Activated CD8-positive, alpha-beta T cell treated with anti-CD3 and anti-CD28 coated beads for 36 hours (primary cell): ENCODE data around the gene TNFRSF14. TPM values are rescaled to one million over a fixed set of nuclear protein-coding genes. Genes with fewer than 3 reads are reported as not detected.

Source experiments
- ATAC-seq: fragments of 200-7000 bp; cut with Tn5 transposase; one replicate; pipeline ENCODE4 v1.10.0; 2021; ENCODE audit warnings: mild to moderate bottlenecking, moderate library complexity
- CTCF ChIA-PET: fragments of 350-600 bp; sonication (Branson Sonifier 250); formaldehyde crosslinking; loops from one replicate; lab custom pipeline; 2021; ENCODE audit warnings: antibody characterized with exemption; lab: Charles Lee
- POLR2A ChIA-PET: fragments of 350-600 bp; sonication (Branson Sonifier 250); formaldehyde crosslinking; loops from one replicate; lab custom pipeline; 2021; ENCODE audit warnings: antibody characterized with exemption; lab: Charles Lee
- DNase-seq: peaks from one replicate; pipeline ENCODE4 v3.0.0-alpha.2; 2020
- H3K27ac Mint-ChIP-seq: one replicate; pipeline ENCODE4 v1.8.0; 2021; ENCODE audit warnings: mild to moderate bottlenecking, mixed read lengths
- H3K27me3 Mint-ChIP-seq: one replicate; pipeline ENCODE4 v1.8.0; 2021; ENCODE audit warnings: mixed read lengths
- H3K36me3 Mint-ChIP-seq: one replicate; pipeline ENCODE4 v1.8.0; 2021; ENCODE audit warnings: low read depth, mixed read lengths
- H3K4me1 Mint-ChIP-seq: one replicate; pipeline ENCODE4 v1.8.0; 2021; ENCODE audit warnings: low read depth, mixed read lengths
- H3K4me3 Mint-ChIP-seq: one replicate; pipeline ENCODE4 v1.8.0; 2021; ENCODE audit warnings: mild to moderate bottlenecking, moderate library complexity, mixed read lengths
- H3K9me3 Mint-ChIP-seq: one replicate; pipeline ENCODE4 v1.8.0; 2021; ENCODE audit warnings: mixed read lengths
- CTCF ChIP-seq: fragments of 200-600 bp; IDR thresholded peaks from one replicate; pipeline ENCODE4 v1.8.0; 2022; ENCODE audit warnings: antibody characterized with exemption, mild to moderate bottlenecking
- intact Hi-C: fragments of 100-400 bp; cut with micrococcal nuclease; formaldehyde crosslinking; loops from one replicate; pipeline ENCODE4 v1.10.0; 2022
- total RNA-seq, 2 experiments: library from RNA; stranded (reverse); gene quantifications; one replicate each; pipeline ENCODE4 v1.2.3, GENCODE V29; 2021

Gene TNFRSF14
- total RNA-seq, 2 experiments from 2014 or later = 134 to 140 TPM

DNA sequence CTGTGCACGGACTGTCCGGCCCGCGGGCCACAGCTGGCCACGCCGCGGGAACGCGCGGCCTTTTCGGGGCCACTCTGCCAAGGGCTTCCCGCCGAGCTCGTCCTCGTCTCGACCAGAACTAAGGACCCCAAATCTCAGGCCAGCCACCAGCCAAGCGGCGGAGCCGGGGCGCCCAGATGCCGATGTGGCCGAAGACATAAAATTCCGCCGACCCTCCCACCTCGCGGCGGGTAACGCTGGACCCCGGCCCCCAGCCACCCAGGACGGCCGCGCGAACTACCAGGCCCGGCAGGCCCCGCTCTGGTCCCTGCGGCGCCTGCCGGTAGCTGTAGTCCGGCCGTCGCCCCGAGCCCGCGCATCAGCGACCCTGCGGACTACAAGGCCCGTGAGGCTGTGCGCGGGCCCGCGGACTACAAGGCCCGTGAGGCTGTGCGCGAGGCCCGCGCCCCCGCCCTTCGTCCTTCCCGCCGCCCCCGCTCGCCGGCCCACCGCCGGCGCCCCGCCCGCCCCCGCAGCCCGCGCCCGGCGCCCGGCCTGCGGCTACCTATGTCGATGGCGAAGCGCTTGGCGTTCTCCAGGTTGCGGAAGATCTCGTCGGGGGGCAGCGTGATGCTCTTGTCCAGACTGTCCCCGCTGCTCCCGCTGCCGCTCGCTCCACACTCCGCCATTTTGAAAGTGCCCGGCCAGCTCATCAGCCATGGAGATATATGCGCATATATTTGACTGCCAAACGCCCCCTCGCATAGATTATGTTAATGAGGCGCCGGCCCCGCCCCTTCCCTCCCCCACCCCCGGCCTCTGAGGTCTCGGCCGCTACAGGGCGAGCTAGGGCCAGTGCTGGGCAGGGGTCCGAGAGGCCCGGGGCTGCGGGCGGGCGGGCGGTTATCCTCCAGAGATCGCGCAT lies 30.0 kb upstream of the TNFRSF14 start, which contains the start of gene PANK4:
Gene PANK4 (minus strand): TSS at position 677 of the 904 bp plus-strand sequence. CDS start 9 bp downstream, at position 668.
- Mint-ChIP-seq H3K27ac (peak within 1 kb of the TSS; percentile 98), H3K4me3 (peak within 1 kb of the TSS; percentile 81), H3K9me3 (no peaks in the 10 kb centered on the region), H3K36me3 (peaks cover 17% of the 10 kb centered on the region), H3K4me1 (peaks cover 47% of the 10 kb centered on the region), H3K27me3 (peaks cover 7% of the 10 kb centered on the region)
- intact Hi-C loops = loop anchor here (2.0 kb wide), 1 partner anchor 111 kb away; no protein-coding TSS in a partner anchor
- TF ChIP-seq CTCF = no peak
- POLR2A ChIA-PET = interaction anchor here (0.9 to 11.3 kb wide), 6 partner anchors 9 to 226 kb away, joined by 3 to 138 read pairs (median 8); partner anchors contain the start of gene TNFRSF14
- DNase-seq (peak; percentile 94), ATAC-seq (peak; percentile 83)
- CTCF ChIA-PET = interaction anchor here (0.9 to 3.9 kb wide), 9 partner anchors 9 to 261 kb away, joined by 3 to 30 read pairs (median 3); no protein-coding TSS in a partner anchor

- ChIA-PET POLR2A (interaction anchor here (1.1 to 11.3 kb wide), 4 partner anchors 8 to 57 kb away, joined by 3 to 138 read pairs (median 8); partner anchors contain the start of gene TNFRSF14), CTCF (interaction anchor here (0.9 to 3.9 kb wide), 7 partner anchors 12 to 260 kb away, joined by 3 to 30 read pairs (median 3); no protein-coding TSS in a partner anchor)
- peak; percentile 92 for DNase-seq
- peak; percentile 67 for ATAC-seq
- intact Hi-C loops = no loop called here
- peak overlapping the region; percentile 63 for H3K27ac Mint-ChIP-seq
- H3K4me3 Mint-ChIP-seq = peak overlapping the region; percentile 81
- H3K4me1 Mint-ChIP-seq = peaks cover 47% of the 10 kb centered on the region
- peaks cover 7% of the 10 kb centered on the region for H3K27me3 Mint-ChIP-seq
- H3K36me3 Mint-ChIP-seq = peaks cover 14% of the 10 kb centered on the region
- no peaks in the 10 kb centered on the region for H3K9me3 Mint-ChIP-seq
- no peak for TF ChIP-seq CTCF
Measured at GRCh38 chr1:2526824-2527555, 29.2 kb upstream of the TNFRSF14 start.

- Mint-ChIP-seq H3K27me3 (peaks cover 7% of the 10 kb centered on the region), H3K27ac (peak overlapping the region; percentile 63), H3K9me3 (no peaks in the 10 kb centered on the region), H3K4me1 (peaks cover 44% of the 10 kb centered on the region), H3K36me3 (peaks cover 14% of the 10 kb centered on the region), H3K4me3 (no peak overlapping the region)
- DNase-seq = no peak
- ATAC-seq = no peak
- ChIA-PET POLR2A (interaction anchor here (1.1 to 11.3 kb wide), 4 partner anchors 8 to 29 kb away, joined by 3 to 138 read pairs (median 4); partner anchors contain the start of gene TNFRSF14), CTCF (interaction anchor here (1.3 kb wide), 1 partner anchor 17 kb away, joined by 3 read pairs; no protein-coding TSS in a partner anchor)
- intact Hi-C loops = no loop called here
- TF ChIP-seq CTCF = no peak
Measured at GRCh38 chr1:2527556-2527860, 28.7 kb upstream of the TNFRSF14 start.

DNA sequence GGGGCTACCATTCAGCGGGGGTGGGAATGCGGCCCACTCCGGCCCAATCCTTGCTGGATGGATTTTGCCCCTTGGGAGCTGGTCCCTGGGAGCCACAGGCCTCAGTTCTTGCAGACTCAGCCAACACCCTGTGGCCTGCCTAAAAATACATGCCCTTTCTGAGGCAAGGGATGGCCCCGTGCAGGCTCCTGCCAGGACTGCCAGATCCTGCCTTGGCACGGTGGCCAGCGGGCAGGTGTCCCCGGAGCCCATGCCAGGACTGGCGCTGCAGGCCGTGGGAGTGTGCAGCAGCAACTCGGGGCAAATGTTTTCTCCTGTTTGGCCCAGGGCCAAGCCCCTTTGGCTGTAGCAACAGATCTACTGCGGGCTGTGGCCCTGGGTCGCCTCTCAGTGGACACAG lies 28.2 kb upstream of the TNFRSF14 start:
- no peak for DNase-seq
- CTCF ChIA-PET = interaction anchor here (1.3 to 1.9 kb wide), 2 partner anchors 13 to 16 kb away, joined by 3 to 4 read pairs; no protein-coding TSS in a partner anchor
- TF ChIP-seq CTCF = no peak
- Mint-ChIP-seq H3K4me3 (no peak overlapping the region), H3K36me3 (peaks cover 9% of the 10 kb centered on the region), H3K9me3 (no peaks in the 10 kb centered on the region), H3K27ac (no peak overlapping the region), H3K4me1 (peaks cover 39% of the 10 kb centered on the region), H3K27me3 (peaks cover 7% of the 10 kb centered on the region)
- intact Hi-C loops = no loop called here
- no peak for ATAC-seq
- POLR2A ChIA-PET = interaction anchor here (1.2 to 11.3 kb wide), 3 partner anchors 18 to 29 kb away, joined by 3 to 138 read pairs (median 5); partner anchors contain the start of gene TNFRSF14
